Kidney (tissue), 14 donors: ENCODE measurements around the gene LCK. TPM values are rescaled to one million over a fixed set of nuclear protein-coding genes. Genes with fewer than 3 reads are reported as not detected.
"Not testable (repeated sequence)": the region's sequence is repeated elsewhere in the genome, so short reads cannot be mapped to it uniquely, and the experiment has no call there.

Experiments
- DNase-seq, 5 donors: peaks; one replicate each; pipeline ENCODE4 v3.0.0-alpha.2; 2013 to 2020
- FAIRE-seq: peaks from 2 replicates; lab custom pipeline; 2012; peaks lifted over from hg19 to GRCh38; lab: Jason Lieb, UNC
- H3K27ac ChIP-seq, 2 donors: one replicate each; pipeline ENCODE4 v1.7.0; 2013; ENCODE audit warnings: low read depth in 2 of 2, low read length in 2 of 2, inconsistent platforms in 1 of 2
- H3K27me3 ChIP-seq: one replicate; pipeline ENCODE4 v1.7.1; 2013; ENCODE audit warnings: low read length, inconsistent platforms; ENCODE audit not compliant: control insufficient read depth, insufficient read depth
- H3K36me3 ChIP-seq, 3 donors: one replicate each; pipeline versions ENCODE4 v1.7.0 to v1.7.1; 2013; ENCODE audit warnings: low read length in 3 of 3, control low read depth in 1 of 3, inconsistent platforms in 1 of 3; ENCODE audit not compliant: insufficient read depth in 3 of 3, control insufficient read depth in 2 of 3
- H3K4me1 ChIP-seq, 3 donors: one replicate each; pipeline versions ENCODE4 v1.7.0 to v1.7.1; 2013; ENCODE audit warnings: low read length in 3 of 3, inconsistent platforms in 1 of 3, low read depth in 1 of 3; ENCODE audit not compliant: control insufficient read depth in 2 of 3, insufficient read depth in 2 of 3
- H3K4me3 ChIP-seq, 3 donors: one replicate each; pipeline versions ENCODE4 v1.7.0 to v1.8.1; 2013; ENCODE audit warnings: low read length in 3 of 3, control low read depth in 1 of 3, inconsistent platforms in 1 of 3
- H3K9ac ChIP-seq, 3 donors: one replicate each; pipeline versions ENCODE4 v1.7.0 to v1.7.1; 2013; ENCODE audit warnings: low read length in 3 of 3, control low read depth in 1 of 3, inconsistent platforms in 1 of 3
- H3K9me3 ChIP-seq, 3 donors: one replicate each; pipeline versions ENCODE4 v1.7.0 to v1.7.1; 2013; ENCODE audit warnings: low read length in 3 of 3, control low read depth in 1 of 3, inconsistent platforms in 1 of 3; ENCODE audit not compliant: control insufficient read depth in 2 of 3, insufficient read depth in 1 of 3
- CTCF ChIP-seq: IDR thresholded peaks from 3 replicates; pipeline ENCODE4 v1.5.1; 2012; ENCODE audit warnings: mild to moderate bottlenecking, moderate library complexity, borderline replicate concordance; ENCODE audit not compliant: insufficient read depth; ENCODE audit errors: extremely low read depth
- intact Hi-C: fragments of 100-400 bp; cut with DNase I; formaldehyde crosslinking; loops from one replicate; pipeline ENCODE4 v1.11.1; 2022
- polyA plus RNA-seq: library from polyadenylated mRNA; stranded (reverse); fragments of 350-450 nt; fragmentation: Illumina TruSeq; extraction: RNeasy Lipid Tissue Mini Kit (QIAGEN cat#74804); gene quantifications from one replicate; pipeline ENCODE4 v1.2.3, GENCODE V29; 2014; ENCODE audit warnings: low read depth, low replicate concordance; ENCODE audit not compliant: insufficient read depth
- total RNA-seq: library from RNA; stranded (reverse); fragmentation: NEBNext Ultra II Directional; extraction: Animal tissue kit (Norgen Biotek cat#: 25700); gene quantifications from one replicate; pipeline ENCODE4 v1.2.1, GENCODE V29; 2021
- donor health status: control.
- donor health status: control.
- donor health status: control.
- donor health status: control.
- donor health status: control.
- donor health status: DM: yes; HTN: yes; CAD: no.
- donor health status: Normal renal cell carcinoma (clear cell type).

The LCK gene
- total and polyA plus RNA-seq, 2 donors from 2014 or later = 0.99 to 10.3 TPM

- FAIRE-seq = no peak
- no peak for TF ChIP-seq CTCF
- H3K4me1 ChIP-seq = peaks cover 0 to 7% (median 0%) of the 10 kb centered on the region in 3 donors
These were observed 5.6 kb downstream of the LCK start for GRCh38 chr1:32256473-32257226.

GRCh38 chr1:32257227-32257508 lies 6.1 kb downstream of the LCK start:
- H3K4me3 ChIP-seq = no peak overlapping the region
- no peak for TF ChIP-seq CTCF
- no peaks in the 10 kb centered on the region for H3K9me3 ChIP-seq
- H3K36me3 ChIP-seq = no peaks in the 10 kb centered on the region
- H3K9ac ChIP-seq = no peak overlapping the region
- FAIRE-seq (no peak), DNase-seq (no peak)
- H3K4me1 ChIP-seq = peaks cover 0 to 7% (median 0%) of the 10 kb centered on the region in 3 donors
- H3K27ac ChIP-seq = no peak overlapping the region
- no peaks in the 10 kb centered on the region for H3K27me3 ChIP-seq
- intact Hi-C loops = no loop called here

More at GRCh38 chr1:32256473-32257226, 5.6 kb downstream of the LCK start:
- H3K9ac ChIP-seq = no peak overlapping the region
- H3K9me3 ChIP-seq = no peaks in the 10 kb centered on the region
- intact Hi-C loops = no loop called here
- H3K4me3 ChIP-seq = no peak overlapping the region
- no peaks in the 10 kb centered on the region for H3K36me3 ChIP-seq
- no peaks in the 10 kb centered on the region for H3K27me3 ChIP-seq
- H3K27ac ChIP-seq = no peak overlapping the region
- DNase-seq = no peak

GRCh38 chr1:32263236-32263593 lies 12.2 kb downstream of the LCK start:
- intact Hi-C loops, FAIRE-seq, H3K9me3 ChIP-seq, DNase-seq, H3K27me3 ChIP-seq, H3K9ac ChIP-seq, H3K4me3 ChIP-seq, H3K36me3 ChIP-seq, H3K4me1 ChIP-seq, H3K27ac ChIP-seq: not testable (repeated sequence)

- no peaks in the 10 kb centered on the region for H3K36me3 ChIP-seq
- H3K4me3 ChIP-seq = no peak overlapping the region
- no peak overlapping the region for H3K27ac ChIP-seq
- no peaks in the 10 kb centered on the region for H3K9me3 ChIP-seq
- intact Hi-C loops = no loop called here
- no peak for DNase-seq
- no peak overlapping the region for H3K9ac ChIP-seq
- peaks cover 0 to 4% (median 0%) of the 10 kb centered on the region in 3 donors for H3K4me1 ChIP-seq
- no peak for TF ChIP-seq CTCF
- H3K27me3 ChIP-seq = no peaks in the 10 kb centered on the region
- no peak for FAIRE-seq
These were observed 12.7 kb downstream of the LCK start for GRCh38 chr1:32263744-32264143.
